Ovary (tissue), 3 donors: ENCODE data around the gene HTR3B.

ENCODE experiments used
- EP300 ChIP-seq: sonication (generic); formaldehyde crosslinking; IDR thresholded peaks from one replicate; pipeline ENCODE4 v1.6.1; 2017; ENCODE audit warnings: antibody characterized with exemption
- POLR2A ChIP-seq: fragments of 450-650 bp; IDR thresholded peaks from one replicate; pipeline ENCODE4 v1.6.1; 2017; ENCODE audit warnings: antibody characterized with exemption, mild to moderate bottlenecking, moderate library complexity
- TF ChIP-seq, protein P1 (sequence below), 3 donors: fragments of 450-650 bp in 2 of 3; fragments of 200-600 bp in 1 of 3; IDR thresholded peaks; one replicate each; pipeline versions ENCODE4 v1.5.1 to v1.8.0; 2016 to 2022; ENCODE audit warnings: antibody characterized with exemption in 3 of 3, mild to moderate bottlenecking in 1 of 3
- donor health status: DM: no; HTN: no; CAD: no.

DNA sequence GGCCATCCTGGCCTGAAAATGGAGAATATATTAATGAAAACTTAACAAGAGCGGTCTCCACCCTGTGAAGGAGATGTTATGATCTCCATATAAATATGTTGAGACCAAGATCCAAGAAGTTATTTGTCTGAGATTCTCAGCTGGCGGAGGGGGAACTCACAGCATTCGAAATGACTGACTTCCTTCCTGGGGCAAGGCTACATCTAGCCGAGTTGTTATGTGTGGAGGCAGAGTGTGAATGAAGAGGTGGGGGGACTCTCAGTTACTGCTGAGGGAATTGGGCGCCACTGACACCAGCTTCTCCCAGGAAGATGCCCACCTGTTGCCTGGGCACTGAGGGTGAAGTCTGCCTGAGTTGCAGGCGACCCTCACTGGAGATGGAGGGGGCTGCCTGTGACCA lies 76.2 kb downstream of the HTR3B start:
- TF ChIP-seq, protein P1, sequence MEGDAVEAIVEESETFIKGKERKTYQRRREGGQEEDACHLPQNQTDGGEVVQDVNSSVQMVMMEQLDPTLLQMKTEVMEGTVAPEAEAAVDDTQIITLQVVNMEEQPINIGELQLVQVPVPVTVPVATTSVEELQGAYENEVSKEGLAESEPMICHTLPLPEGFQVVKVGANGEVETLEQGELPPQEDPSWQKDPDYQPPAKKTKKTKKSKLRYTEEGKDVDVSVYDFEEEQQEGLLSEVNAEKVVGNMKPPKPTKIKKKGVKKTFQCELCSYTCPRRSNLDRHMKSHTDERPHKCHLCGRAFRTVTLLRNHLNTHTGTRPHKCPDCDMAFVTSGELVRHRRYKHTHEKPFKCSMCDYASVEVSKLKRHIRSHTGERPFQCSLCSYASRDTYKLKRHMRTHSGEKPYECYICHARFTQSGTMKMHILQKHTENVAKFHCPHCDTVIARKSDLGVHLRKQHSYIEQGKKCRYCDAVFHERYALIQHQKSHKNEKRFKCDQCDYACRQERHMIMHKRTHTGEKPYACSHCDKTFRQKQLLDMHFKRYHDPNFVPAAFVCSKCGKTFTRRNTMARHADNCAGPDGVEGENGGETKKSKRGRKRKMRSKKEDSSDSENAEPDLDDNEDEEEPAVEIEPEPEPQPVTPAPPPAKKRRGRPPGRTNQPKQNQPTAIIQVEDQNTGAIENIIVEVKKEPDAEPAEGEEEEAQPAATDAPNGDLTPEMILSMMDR (IDR thresholded peaks at IDR 0.05) = no peak
- TF ChIP-seq POLR2A (no peak), EP300 (no peak)
